HepG2 (cell line): Measurements from ENCODE around the gene IGF2BP1. TPM values are rescaled to one million over a fixed set of nuclear protein-coding genes. Genes with fewer than 3 reads are reported as not detected.

Source experiments
- BCL6 ChIP-seq: IDR thresholded peaks from 2 replicates; pipeline ENCODE4 v1.6.1; 2016; ENCODE audit warnings: missing genetic modification reagents, missing compliant biosample characterization
- DMAP1 ChIP-seq: IDR thresholded peaks from 2 replicates; pipeline ENCODE4 v1.6.1; 2016
- JUN ChIP-seq: sonication (generic); formaldehyde crosslinking; IDR thresholded peaks from 2 replicates; pipeline ENCODE4 v1.4.0; 2020; ENCODE audit warnings: mild to moderate bottlenecking, missing genetic modification reagents
- KAT2B ChIP-seq: fragments of 150-350 bp; IDR thresholded peaks from 2 replicates; pipeline ENCODE4 v1.6.1; 2014; ENCODE audit warnings: low read depth, low read length, borderline replicate concordance
- MTF1 ChIP-seq: sonication (generic); formaldehyde crosslinking; IDR thresholded peaks from 2 replicates; pipeline ENCODE4 v1.5.0; 2020; ENCODE audit warnings: missing genetic modification reagents
- RXRB ChIP-seq: IDR thresholded peaks from 2 replicates; pipeline ENCODE4 v1.6.1; 2016; ENCODE audit warnings: borderline replicate concordance, missing genetic modification reagents, missing compliant biosample characterization
- SMAD3 ChIP-seq: sonication (generic); formaldehyde crosslinking; IDR thresholded peaks from 2 replicates; pipeline ENCODE4 v1.4.0; 2020; ENCODE audit warnings: missing genetic modification reagents
- ZBTB7A ChIP-seq: sonication (generic); formaldehyde crosslinking; IDR thresholded peaks from 2 replicates; pipeline ENCODE4 v1.8.0; 2022; ENCODE audit warnings: mild to moderate bottlenecking, missing genetic modification reagents
- ZFP82 ChIP-seq: sonication (generic); formaldehyde crosslinking; IDR thresholded peaks from 2 replicates; pipeline ENCODE4 v1.5.1; 2020; ENCODE audit warnings: mild to moderate bottlenecking, missing genetic modification reagents, borderline replicate concordance
- ZNF296 ChIP-seq: sonication (generic); formaldehyde crosslinking; conservative IDR thresholded peaks from 2 replicates; pipeline ENCODE4 v1.5.0; 2020; ENCODE audit warnings: mild to moderate bottlenecking, missing genetic modification reagents
- ZNF430 ChIP-seq: sonication (generic); formaldehyde crosslinking; IDR thresholded peaks from 2 replicates; pipeline ENCODE4 v1.9.0; 2021; ENCODE audit warnings: mild to moderate bottlenecking, missing genetic modification reagents
- ZNF432 ChIP-seq: sonication (generic); formaldehyde crosslinking; IDR thresholded peaks from 2 replicates; pipeline ENCODE4 v1.5.0; 2020; ENCODE audit warnings: missing genetic modification reagents, mild to moderate bottlenecking, borderline replicate concordance
- ZNF567 ChIP-seq: sonication (generic); formaldehyde crosslinking; IDR thresholded peaks from 2 replicates; pipeline ENCODE4 v1.8.1; 2023; ENCODE audit warnings: mild to moderate bottlenecking, missing genetic modification reagents, borderline replicate concordance
- ZNF614 ChIP-seq: IDR thresholded peaks from 2 replicates; pipeline ENCODE4 v1.6.1; 2018; ENCODE audit warnings: missing biosample characterization, missing genetic modification reagents, inconsistent platforms, borderline replicate concordance
- ZNF777 ChIP-seq: sonication (generic); formaldehyde crosslinking; IDR thresholded peaks from 2 replicates; pipeline ENCODE4 v1.4.0; 2020; ENCODE audit warnings: missing genetic modification reagents
- ZNF781 ChIP-seq: sonication (generic); formaldehyde crosslinking; IDR thresholded peaks from 2 replicates; pipeline ENCODE4 v1.5.1; 2020; ENCODE audit warnings: borderline replicate concordance, mild to moderate bottlenecking, missing genetic modification reagents; ENCODE audit errors: not compliant biosample characterization
- polyA plus RNA-seq, 8 experiments: library from polyadenylated mRNA; depleted of rRNA in 3 of 8; stranded (reverse) in 7 of 8; unstranded in 1 of 8; fragments of >200 nt; fragmentation: Illumina TruSeq in 4 of 8; extraction: Trizol in 4 of 8; gene quantifications; 2 replicates each; pipeline versions ENCODE4 v1.2.1 to v1.2.3, GENCODE V29; 2011 to 2016; ENCODE audit warnings: low read depth in 4 of 8, missing spikeins in 1 of 8, mixed read lengths in 1 of 8; ENCODE audit not compliant: insufficient read depth in 1 of 8
- total RNA-seq, 5 experiments: library from RNA; depleted of rRNA; stranded (reverse); fragments of >200 nt; fragmentation: Illumina TruSeq; extraction: Trizol; gene quantifications; 2 replicates each; pipeline ENCODE4 v1.2.3, GENCODE V29; 2016; ENCODE audit warnings: low read depth in 1 of 5
- TF ChIP-seq, protein P1 (sequence below): sonication (generic); formaldehyde crosslinking; IDR thresholded peaks from 2 replicates; pipeline ENCODE4 v1.4.0; 2020; ENCODE audit warnings: mild to moderate bottlenecking, missing genetic modification reagents
- TF ChIP-seq, protein P2 (sequence below): IDR thresholded peaks from 2 replicates; pipeline ENCODE4 v1.6.1; 2018; ENCODE audit warnings: missing genetic modification reagents
- TF ChIP-seq, protein P3 (sequence below): sonication (generic); formaldehyde crosslinking; IDR thresholded peaks from 2 replicates; pipeline ENCODE4 v1.4.0; 2020; ENCODE audit warnings: missing genetic modification reagents
- TF ChIP-seq, protein P4 (sequence below): sonication (generic); formaldehyde crosslinking; IDR thresholded peaks from 2 replicates; pipeline ENCODE4 v1.5.1; 2020; ENCODE audit warnings: mild to moderate bottlenecking, missing genetic modification reagents

Gene IGF2BP1
- total and polyA plus RNA-seq, 2 of the 13 experiments (the other 11 are each of a cell fraction or from before 2014, with no cell fraction given) = 29.7 to 75.1 TPM

DNA sequence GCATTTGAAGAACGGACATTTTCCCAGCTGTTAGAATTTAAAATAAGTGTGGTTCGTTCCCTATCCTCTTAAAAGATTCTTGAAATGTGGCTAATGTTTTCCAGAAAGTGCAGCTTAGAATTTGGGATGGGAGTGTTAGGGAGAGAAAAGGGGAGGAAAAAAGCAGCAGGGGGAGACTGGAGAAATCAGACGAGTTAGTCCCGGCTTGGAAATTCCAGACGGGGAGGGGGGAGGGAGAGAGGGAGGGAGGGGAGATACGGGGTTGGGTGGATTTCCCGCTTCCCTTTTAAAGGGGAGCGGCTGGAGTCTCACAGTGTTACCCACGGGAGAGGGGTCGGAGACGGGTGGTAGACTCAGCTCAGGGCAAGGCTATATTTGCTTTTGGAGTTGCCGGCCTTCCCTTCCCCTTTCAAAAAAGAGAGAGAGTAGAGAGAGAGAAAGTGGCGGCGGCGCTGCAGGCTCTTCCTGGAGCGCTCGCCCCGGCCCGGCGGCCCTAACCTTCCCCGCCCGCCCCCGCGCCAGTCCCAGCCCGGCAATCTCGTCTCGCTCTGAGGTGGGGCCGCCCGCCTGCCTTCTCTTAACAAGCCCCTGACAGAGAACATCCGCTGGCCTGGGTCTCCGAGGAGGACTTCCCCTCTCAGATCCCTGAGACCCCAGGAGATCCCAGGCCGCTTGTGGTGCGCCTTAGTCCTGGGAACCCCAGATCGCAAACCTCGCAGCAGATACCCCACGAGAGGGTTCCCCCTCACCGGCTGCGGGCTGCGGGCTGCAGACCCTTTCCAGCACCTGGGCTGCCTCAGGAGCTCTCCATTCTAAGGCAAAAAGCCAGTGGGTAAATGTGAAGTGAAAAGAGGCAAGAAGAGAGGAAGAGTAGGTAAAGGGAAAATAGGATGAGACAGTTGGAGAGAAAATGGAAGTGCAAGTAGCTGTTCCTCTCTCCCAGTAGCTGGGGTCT lies 6.6 kb downstream of the IGF2BP1 start (continued):
- no peak for TF ChIP-seq RXRB (CRISPR knock-in tag)
- TF ChIP-seq ZNF567 (CRISPR knock-in tag) = no peak
- no peak for TF ChIP-seq ZNF430 (CRISPR knock-in tag)
- TF ChIP-seq ZBTB7A (CRISPR knock-in tag) = no peak
- TF ChIP-seq DMAP1 (CRISPR knock-in tag) = no peak
- no peak for TF ChIP-seq ZNF777 (CRISPR knock-in tag)
- TF ChIP-seq, protein P1, sequence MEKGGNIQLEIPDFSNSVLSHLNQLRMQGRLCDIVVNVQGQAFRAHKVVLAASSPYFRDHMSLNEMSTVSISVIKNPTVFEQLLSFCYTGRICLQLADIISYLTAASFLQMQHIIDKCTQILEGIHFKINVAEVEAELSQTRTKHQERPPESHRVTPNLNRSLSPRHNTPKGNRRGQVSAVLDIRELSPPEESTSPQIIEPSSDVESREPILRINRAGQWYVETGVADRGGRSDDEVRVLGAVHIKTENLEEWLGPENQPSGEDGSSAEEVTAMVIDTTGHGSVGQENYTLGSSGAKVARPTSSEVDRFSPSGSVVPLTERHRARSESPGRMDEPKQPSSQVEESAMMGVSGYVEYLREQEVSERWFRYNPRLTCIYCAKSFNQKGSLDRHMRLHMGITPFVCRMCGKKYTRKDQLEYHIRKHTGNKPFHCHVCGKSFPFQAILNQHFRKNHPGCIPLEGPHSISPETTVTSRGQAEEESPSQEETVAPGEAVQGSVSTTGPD = no peak
- TF ChIP-seq ZNF432 = no peak
- no peak for TF ChIP-seq ZNF296 (CRISPR knock-in tag)
- TF ChIP-seq SMAD3 = no peak
- TF ChIP-seq ZNF614 (CRISPR knock-in tag) = no peak
- TF ChIP-seq, protein P2, sequence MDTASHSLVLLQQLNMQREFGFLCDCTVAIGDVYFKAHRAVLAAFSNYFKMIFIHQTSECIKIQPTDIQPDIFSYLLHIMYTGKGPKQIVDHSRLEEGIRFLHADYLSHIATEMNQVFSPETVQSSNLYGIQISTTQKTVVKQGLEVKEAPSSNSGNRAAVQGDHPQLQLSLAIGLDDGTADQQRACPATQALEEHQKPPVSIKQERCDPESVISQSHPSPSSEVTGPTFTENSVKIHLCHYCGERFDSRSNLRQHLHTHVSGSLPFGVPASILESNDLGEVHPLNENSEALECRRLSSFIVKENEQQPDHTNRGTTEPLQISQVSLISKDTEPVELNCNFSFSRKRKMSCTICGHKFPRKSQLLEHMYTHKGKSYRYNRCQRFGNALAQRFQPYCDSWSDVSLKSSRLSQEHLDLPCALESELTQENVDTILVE (CRISPR knock-in tag) = no peak
- no peak for TF ChIP-seq ZFP82 (CRISPR knock-in tag)
- TF ChIP-seq KAT2B = no peak
- no peak for TF ChIP-seq JUN (CRISPR knock-in tag)
- TF ChIP-seq, protein P3, sequence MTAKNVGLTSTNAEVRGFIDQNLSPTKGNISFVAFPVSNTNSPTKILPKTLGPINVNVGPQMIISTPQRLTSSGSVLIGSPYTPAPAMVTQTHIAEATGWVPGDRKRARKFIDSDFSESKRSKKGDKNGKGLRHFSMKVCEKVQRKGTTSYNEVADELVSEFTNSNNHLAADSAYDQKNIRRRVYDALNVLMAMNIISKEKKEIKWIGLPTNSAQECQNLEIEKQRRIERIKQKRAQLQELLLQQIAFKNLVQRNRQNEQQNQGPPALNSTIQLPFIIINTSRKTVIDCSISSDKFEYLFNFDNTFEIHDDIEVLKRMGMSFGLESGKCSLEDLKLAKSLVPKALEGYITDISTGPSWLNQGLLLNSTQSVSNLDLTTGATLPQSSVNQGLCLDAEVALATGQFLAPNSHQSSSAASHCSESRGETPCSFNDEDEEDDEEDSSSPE (CRISPR knock-in tag) = 0 out of 2 replicates have a peak, but pooled peaks have one; percentile 46
- no peak for TF ChIP-seq MTF1 (CRISPR knock-in tag)
- TF ChIP-seq ZNF781 (CRISPR knock-in tag) = no peak
- no peak for TF ChIP-seq BCL6
- TF ChIP-seq, protein P4, sequence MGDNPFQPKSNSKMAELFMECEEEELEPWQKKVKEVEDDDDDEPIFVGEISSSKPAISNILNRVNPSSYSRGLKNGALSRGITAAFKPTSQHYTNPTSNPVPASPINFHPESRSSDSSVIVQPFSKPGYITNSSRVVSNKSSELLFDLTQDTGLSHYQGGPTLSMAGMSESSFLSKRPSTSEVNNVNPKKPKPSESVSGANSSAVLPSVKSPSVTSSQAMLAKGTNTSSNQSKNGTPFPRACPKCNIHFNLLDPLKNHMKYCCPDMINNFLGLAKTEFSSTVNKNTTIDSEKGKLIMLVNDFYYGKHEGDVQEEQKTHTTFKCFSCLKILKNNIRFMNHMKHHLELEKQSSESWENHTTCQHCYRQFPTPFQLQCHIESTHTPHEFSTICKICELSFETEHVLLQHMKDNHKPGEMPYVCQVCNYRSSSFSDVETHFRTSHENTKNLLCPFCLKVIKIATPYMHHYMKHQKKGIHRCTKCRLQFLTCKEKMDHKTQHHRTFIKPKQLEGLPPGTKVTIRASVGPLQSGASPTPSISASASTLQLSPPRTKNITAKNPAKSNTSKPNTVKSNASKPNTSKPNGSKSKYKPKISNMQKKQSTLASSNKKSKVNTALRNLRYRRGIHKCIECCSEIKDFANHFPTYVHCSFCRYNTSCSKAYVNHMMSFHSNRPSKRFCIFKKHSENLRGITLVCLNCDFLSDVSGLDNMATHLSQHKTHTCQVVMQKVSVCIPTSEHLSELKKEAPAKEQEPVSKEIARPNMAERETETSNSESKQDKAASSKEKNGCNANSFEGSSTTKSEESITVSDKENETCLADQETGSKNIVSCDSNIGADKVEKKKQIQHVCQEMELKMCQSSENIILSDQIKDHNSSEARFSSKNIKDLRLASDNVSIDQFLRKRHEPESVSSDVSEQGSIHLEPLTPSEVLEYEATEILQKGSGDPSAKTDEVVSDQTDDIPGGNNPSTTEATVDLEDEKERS (CRISPR knock-in tag) = no peak
